Measurements from ENCODE around the gene EXOC4. TPM values are rescaled to one million over a fixed set of nuclear protein-coding genes. Genes with fewer than 3 reads are reported as not detected.

The EXOC4 gene
- total RNA-seq, 1 experiment from 2014 or later = 71.0 TPM

- BruUV-seq (replicated peaks) = no TSS peak
- intact Hi-C loops (cut with micrococcal nuclease; ENCODE audit: unreplicated experiment) = no loop called here
- Histone ChIP-seq H3K27me3 (ENCODE audit: control insufficient read depth, insufficient read depth, low read length) (no peaks in the 10 kb centered on the region), H3K9me3 (ENCODE audit: control insufficient read depth, insufficient read depth, low read depth, low read length) (no peaks in the 10 kb centered on the region), H3K4me3 (ENCODE audit: low read depth in 2 of 2, low read length in 2 of 2) (no peak overlapping the region), H3K4me1 (ENCODE audit: control insufficient read depth, insufficient read depth, low read length) (no peaks in the 10 kb centered on the region; the same call in 1 of the 2 replicates), H3K36me3 (ENCODE audit: control insufficient read depth, insufficient read depth, low read length) (no peaks in the 10 kb centered on the region), H3K27ac (ENCODE audit: low read length) (no peak overlapping the region)
- CTCF ChIA-PET = no interaction called here
- no peak for TF ChIP-seq REST (IDR thresholded peaks at IDR 0.05; ENCODE audit: insufficient read depth in 1 of 2, low read depth in 2 of 2, low read length in 1 of 2)
- TF ChIP-seq TCF7L2 (IDR thresholded peaks at IDR 0.05; ENCODE audit: low read depth, low read length) = no peak
- no peak for TF ChIP-seq SIN3A (IDR thresholded peaks at IDR 0.05; ENCODE audit: borderline replicate concordance, insufficient read depth, low read depth, low read length)
- no peak for TF ChIP-seq CTCF (IDR thresholded peaks at IDR 0.05)
- no peak for TF ChIP-seq POLR2AphosphoS5 (IDR thresholded peaks at IDR 0.05; ENCODE audit: low read depth, low read length)
- POLR2A ChIA-PET = no interaction called here
- DNase-seq (ENCODE audit: low read depth, low spot score) (no peak), ATAC-seq (no peak)
- in situ Hi-C loops (cut with HindIII; ENCODE audit: low pct_unique_long_range_greater_than_20kb, low sequenced_read_pairs) = no loop called here
Observed at GRCh38 chr7:133497061-133497460, 244.2 kb downstream of the EXOC4 start.

GRCh38 chr7:133501771-133502170 lies 248.9 kb downstream of the EXOC4 start:
- H3K27me3 ChIP-seq (ENCODE audit: control insufficient read depth, insufficient read depth, low read length) = no peaks in the 10 kb centered on the region
- intact Hi-C loops (cut with micrococcal nuclease; ENCODE audit: unreplicated experiment) = no loop called here
- no peak overlapping the region for H3K4me3 ChIP-seq (ENCODE audit: low read depth in 2 of 2, low read length in 2 of 2)
- BruUV-seq (replicated peaks) = no TSS peak
- no peaks in the 10 kb centered on the region for H3K4me1 ChIP-seq (ENCODE audit: control insufficient read depth, insufficient read depth, low read length)
- H3K27ac ChIP-seq (ENCODE audit: low read length) = no peak overlapping the region
- TF ChIP-seq POLR2AphosphoS5 (IDR thresholded peaks at IDR 0.05; ENCODE audit: low read depth, low read length) = no peak
- TF ChIP-seq REST (IDR thresholded peaks at IDR 0.05; ENCODE audit: insufficient read depth in 1 of 2, low read depth in 2 of 2, low read length in 1 of 2) = no peak
- TF ChIP-seq TCF7L2 (IDR thresholded peaks at IDR 0.05; ENCODE audit: low read depth, low read length) = no peak
- no peak for TF ChIP-seq CTCF (IDR thresholded peaks at IDR 0.05)
- no peak for TF ChIP-seq SIN3A (IDR thresholded peaks at IDR 0.05; ENCODE audit: borderline replicate concordance, insufficient read depth, low read depth, low read length)
- no peak for ATAC-seq
- no peak for DNase-seq (ENCODE audit: low read depth, low spot score)
- POLR2A ChIA-PET = no interaction called here
- in situ Hi-C loops (cut with HindIII; ENCODE audit: low pct_unique_long_range_greater_than_20kb, low sequenced_read_pairs) = no loop called here
- no peaks in the 10 kb centered on the region for H3K36me3 ChIP-seq (ENCODE audit: control insufficient read depth, insufficient read depth, low read length)
- no peaks in the 10 kb centered on the region for H3K9me3 ChIP-seq (ENCODE audit: control insufficient read depth, insufficient read depth, low read depth, low read length)
- CTCF ChIA-PET = interaction anchor here (0.9 kb wide), 1 partner anchor 856 kb away, joined by 3 read pairs; no protein-coding TSS in a partner anchor

All from Panc1 (cell line).